ENCODE data around the gene CNTNAP2.

DNA sequence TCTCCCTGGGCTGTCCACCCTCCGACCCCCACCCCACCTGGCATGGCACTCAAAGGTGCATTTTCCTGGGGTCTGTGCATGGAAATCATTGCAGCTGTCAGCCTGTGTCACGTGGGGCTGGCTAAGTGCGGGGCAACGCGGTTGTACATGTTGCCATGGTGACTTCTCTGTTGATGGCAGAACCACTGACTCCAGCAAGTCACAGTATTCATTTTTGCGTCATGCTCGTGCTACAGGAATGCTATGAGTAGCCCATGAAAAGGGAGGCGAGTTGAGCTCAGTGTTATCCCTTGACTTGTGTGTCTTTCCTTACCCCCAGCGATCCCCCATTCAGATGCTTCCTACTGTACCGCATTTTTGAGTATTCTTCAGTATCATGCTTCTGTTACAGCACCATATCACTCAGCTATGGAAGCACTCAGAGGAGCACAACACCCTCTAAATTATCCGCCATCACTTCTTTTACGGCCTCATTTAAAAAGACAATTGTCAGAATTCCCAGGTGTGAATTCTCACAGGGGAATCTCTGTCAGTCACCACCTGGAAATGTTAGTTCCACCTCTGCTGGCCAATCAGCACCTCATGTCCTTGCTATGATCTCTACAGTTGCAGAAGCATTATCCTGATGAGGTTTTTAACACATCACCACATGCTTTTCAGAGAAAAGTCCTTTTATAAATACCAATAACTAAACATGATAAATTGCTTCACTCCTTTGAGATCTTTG is 2279.6 kb downstream of the CNTNAP2 start:
- TF ChIP-seq POLR2AphosphoS5 (IDR thresholded peaks at IDR 0.05; ENCODE audit: borderline replicate concordance, low read depth, low read length), result no peak
- no peak for TF ChIP-seq FOXP2 (optimal IDR thresholded peaks at IDR 0.05; ENCODE audit: control extremely low read depth, extremely low read length, insufficient read depth)
